Measurements from ENCODE around the gene SFXN1.

Gene SFXN1

GRCh38 chr5:175575301-175575700 is 96.9 kb downstream of the SFXN1 start:
- DNase-seq (ENCODE audit: low read depth in 2 of 2): no peak

GRCh38 chr5:175576096-175576495 is 97.7 kb downstream of the SFXN1 start:
- no peak for DNase-seq (ENCODE audit: low read depth in 2 of 2)

- DNase-seq (ENCODE audit: low read depth in 2 of 2): no peak
Measured at GRCh38 chr5:175576591-175576990, 98.2 kb downstream of the SFXN1 start.
